ENCODE data around the gene FXYD1. TPM values are rescaled to one million over a fixed set of nuclear protein-coding genes. Genes with fewer than 3 reads are reported as not detected.

FXYD1 gene
- total and polyA plus RNA-seq, 2 of the 8 experiments (the other 6 are each of a cell fraction or from before 2014, with no cell fraction given): 1.6 to 8.1 TPM

GRCh38 chr19:35136231-35136630 lies 2.4 kb upstream of the FXYD1 start (continued):
- TF ChIP-seq BACH1 (IDR thresholded peaks at IDR 0.05; ENCODE audit: low read length): no peak

Measured in H1 (cell line).